GM21619 (cell line): ENCODE results near the gene ZNF496.
A peak's percentile ranks its signal among the peaks of the same experiment; 100 is the strongest.

Experiments used
- ATAC-seq: cut with Tn5 transposase; IDR thresholded peaks from one replicate; pipeline ENCODE4 v1.9.1; 2021; ENCODE audit not compliant: unreplicated experiment

Gene ZNF496

GRCh38 chr1:247329097-247329617 lies 2.5 kb downstream of the ZNF496 start:
- no peak for ATAC-seq

- ATAC-seq = no peak
These were observed 3.4 kb downstream of the ZNF496 start for GRCh38 chr1:247328311-247328710.

- ATAC-seq = no peak
These were observed 5.1 kb downstream of the ZNF496 start for GRCh38 chr1:247326411-247327130.

- ATAC-seq = no peak
These were observed 6.7 kb downstream of the ZNF496 start for GRCh38 chr1:247324923-247325322.

GRCh38 chr1:247324204-247324787 lies 7.4 kb downstream of the ZNF496 start:
- no peak for ATAC-seq

- ATAC-seq = peak; percentile 42
These were observed 8.6 kb downstream of the ZNF496 start for GRCh38 chr1:247322849-247323586.

- peak; percentile 31 for ATAC-seq
These were observed 9.2 kb downstream of the ZNF496 start for GRCh38 chr1:247322442-247322841.

- peak; percentile 46 for ATAC-seq
These were observed 14.0 kb downstream of the ZNF496 start for GRCh38 chr1:247317702-247318101.

- peak; percentile 50 for ATAC-seq
These were observed 15.0 kb downstream of the ZNF496 start for GRCh38 chr1:247316590-247317197.

GRCh38 chr1:247304031-247304430 lies 27.6 kb downstream of the ZNF496 start:
- ATAC-seq = no peak

- ATAC-seq = no peak
These were observed 28.5 kb downstream of the ZNF496 start for GRCh38 chr1:247303216-247303615.

- no peak for ATAC-seq
These were observed 30.5 kb downstream of the ZNF496 start for GRCh38 chr1:247301176-247301540.

GRCh38 chr1:247300491-247301175 lies 31.0 kb downstream of the ZNF496 start:
- ATAC-seq = no peak

- ATAC-seq = no peak
These were observed 31.8 kb downstream of the ZNF496 start for GRCh38 chr1:247299723-247300381.

- ATAC-seq = no peak
These were observed 33.0 kb downstream of the ZNF496 start for GRCh38 chr1:247298701-247299100.

- no peak for ATAC-seq
These were observed 33.6 kb downstream of the ZNF496 start for GRCh38 chr1:247298124-247298481.

GRCh38 chr1:247297263-247298123 lies 34.2 kb downstream of the ZNF496 start:
- no peak for ATAC-seq

GRCh38 chr1:247296599-247297180 lies 35.0 kb downstream of the ZNF496 start:
- no peak for ATAC-seq

GRCh38 chr1:247295746-247296145 lies 35.9 kb downstream of the ZNF496 start:
- ATAC-seq = no peak
